ENCODE results near the gene PACS1.
"Not testable (repeated sequence)": the region's sequence is repeated elsewhere in the genome, so short reads cannot be mapped to it uniquely, and the experiment has no call there.

The PACS1 gene

GRCh38 chr11:66226101-66226500 is 156.0 kb downstream of the PACS1 start:
- no peak for DNase-seq (ENCODE audit: low spot score)

- no peak for DNase-seq (ENCODE audit: low spot score)
Measured at GRCh38 chr11:66227700-66228099, 157.6 kb downstream of the PACS1 start.

GRCh38 chr11:66228521-66228920 is 158.4 kb downstream of the PACS1 start:
- DNase-seq (ENCODE audit: low spot score): no peak

GRCh38 chr11:66230156-66230555 is 160.1 kb downstream of the PACS1 start:
- no peak for DNase-seq (ENCODE audit: low spot score)

GRCh38 chr11:66230978-66231377 is 160.9 kb downstream of the PACS1 start:
- no peak for DNase-seq (ENCODE audit: low spot score)

- no peak for DNase-seq (ENCODE audit: low spot score)
Measured at GRCh38 chr11:66231561-66231960, 161.5 kb downstream of the PACS1 start.

- DNase-seq (ENCODE audit: low spot score): no peak
Measured at GRCh38 chr11:66232769-66233168, 162.7 kb downstream of the PACS1 start.

GRCh38 chr11:66233301-66233700 is 163.2 kb downstream of the PACS1 start:
- DNase-seq (ENCODE audit: low spot score): no peak

- DNase-seq (ENCODE audit: low spot score): no peak
Measured at GRCh38 chr11:66235141-66235540, 165.1 kb downstream of the PACS1 start.

- no peak for DNase-seq (ENCODE audit: low spot score)
Measured at GRCh38 chr11:66237867-66238266, 167.8 kb downstream of the PACS1 start.

- DNase-seq (ENCODE audit: low spot score): no peak
Measured at GRCh38 chr11:66238786-66239413, 168.8 kb downstream of the PACS1 start.

GRCh38 chr11:66239511-66239910 is 169.4 kb downstream of the PACS1 start:
- DNase-seq (ENCODE audit: low spot score): no peak

- DNase-seq (ENCODE audit: low spot score): no peak
Measured at GRCh38 chr11:66239998-66240780, 170.1 kb downstream of the PACS1 start.

- no peak for DNase-seq (ENCODE audit: low spot score)
Measured at GRCh38 chr11:66240781-66241136, 170.7 kb downstream of the PACS1 start.

GRCh38 chr11:66242095-66242765 is 172.2 kb downstream of the PACS1 start:
- no peak for DNase-seq (ENCODE audit: low spot score)

GRCh38 chr11:66243782-66244535 is 173.9 kb downstream of the PACS1 start:
- DNase-seq (ENCODE audit: low spot score): no peak

- DNase-seq (ENCODE audit: low spot score): no peak
Measured at GRCh38 chr11:66247295-66247694, 177.2 kb downstream of the PACS1 start.

GRCh38 chr11:66247801-66248200 is 177.7 kb downstream of the PACS1 start:
- DNase-seq (ENCODE audit: low spot score): no peak

GRCh38 chr11:66248903-66249302 is 178.8 kb downstream of the PACS1 start:
- no peak for DNase-seq (ENCODE audit: low spot score)

- DNase-seq (ENCODE audit: low spot score): no peak
Measured at GRCh38 chr11:66251809-66252208, 181.7 kb downstream of the PACS1 start.

GRCh38 chr11:66253081-66253480 is 183.0 kb downstream of the PACS1 start:
- DNase-seq (ENCODE audit: low spot score): not testable (repeated sequence)

GRCh38 chr11:66258473-66258893 is 188.4 kb downstream of the PACS1 start:
- no peak for DNase-seq (ENCODE audit: low spot score)
